ENCODE measurements around the gene ZNF414.
A peak's percentile ranks its signal among the peaks of the same experiment; 100 is the strongest.
"Not testable (repeated sequence)": the region's sequence is repeated elsewhere in the genome, so short reads cannot be mapped to it uniquely, and the experiment has no call there.

Gene ZNF414

GRCh38 chr19:8513687-8514504 is at the start of gene ZNF414:
Gene ZNF414, minus strand, starts transcription at chr19:8514167. Its CDS starts 121 bp downstream, at chr19:8514046.
- peak; percentile 98 for DNase-seq

- no peak for DNase-seq
Measured at GRCh38 chr19:8561075-8561764, 47.3 kb upstream of the ZNF414 start.

GRCh38 chr19:8558325-8558724 is 44.4 kb upstream of the ZNF414 start:
- DNase-seq: no peak

GRCh38 chr19:8557642-8558238 is 43.8 kb upstream of the ZNF414 start:
- DNase-seq: no peak

GRCh38 chr19:8553729-8554128 is 39.8 kb upstream of the ZNF414 start:
- DNase-seq: not testable (repeated sequence)

GRCh38 chr19:8552810-8553209 is 38.8 kb upstream of the ZNF414 start:
- peak; percentile 15 for DNase-seq

GRCh38 chr19:8550070-8550469 is 36.1 kb upstream of the ZNF414 start:
- no peak for DNase-seq

- DNase-seq: no peak
Measured at GRCh38 chr19:8545743-8546142, 31.8 kb upstream of the ZNF414 start.

GRCh38 chr19:8544168-8544567 is 30.2 kb upstream of the ZNF414 start:
- no peak for DNase-seq

- DNase-seq: no peak
Measured at GRCh38 chr19:8539621-8540149, 25.7 kb upstream of the ZNF414 start.

- DNase-seq: no peak
Measured at GRCh38 chr19:8537099-8537498, 23.1 kb upstream of the ZNF414 start.

GRCh38 chr19:8536282-8536681 is 22.3 kb upstream of the ZNF414 start:
- DNase-seq: no peak

GRCh38 chr19:8532225-8532624 is 18.3 kb upstream of the ZNF414 start:
- no peak for DNase-seq

- DNase-seq: no peak
Measured at GRCh38 chr19:8531470-8531869, 17.5 kb upstream of the ZNF414 start.

- no peak for DNase-seq
Measured at GRCh38 chr19:8530061-8530679, 16.2 kb upstream of the ZNF414 start.

GRCh38 chr19:8529369-8530006 is 15.5 kb upstream of the ZNF414 start:
- no peak for DNase-seq

- DNase-seq: no peak
Measured at GRCh38 chr19:8528500-8528899, 14.5 kb upstream of the ZNF414 start.

- DNase-seq: no peak
Measured at GRCh38 chr19:8526345-8527091, 12.6 kb upstream of the ZNF414 start.

- DNase-seq: no peak
Measured at GRCh38 chr19:8525401-8525684, 11.4 kb upstream of the ZNF414 start.

GRCh38 chr19:8519388-8519787 is 5.4 kb upstream of the ZNF414 start:
- no peak for DNase-seq

- no peak for DNase-seq
Measured at GRCh38 chr19:8518536-8518935, 4.6 kb upstream of the ZNF414 start.

Measured in stimulated activated CD4-positive, alpha-beta T cell treated with anti-CD3 and anti-CD28 coated beads, Interleukin-15, amount 100 ng/mL, for 24 hours (primary cell).